HL-60 (cell line): ENCODE results near the gene RSPO1.

ENCODE experiments used
- DNase-seq, 2 experiments: peaks; one replicate each; pipeline ENCODE4 v3.0.0-alpha.2; 2010 to 2020; ENCODE audit warnings: low read depth in 1 of 2, low spot score in 1 of 2
- H3K27ac ChIP-seq: fragments of 250-450 bp; sonication (Bioruptor Pico); replicated peaks from 2 replicates; pipeline ENCODE4 v1.5.1; 2020; ENCODE audit warnings: mild to moderate bottlenecking, moderate library complexity
- H3K27me3 ChIP-seq: fragments of 250-450 bp; sonication (Bioruptor Pico); 2 replicates; pipeline ENCODE4 v1.5.1; 2021; ENCODE audit warnings: mild to moderate bottlenecking, moderate library complexity; ENCODE audit not compliant: insufficient read depth, poor library complexity, severe bottlenecking
- H3K4me3 ChIP-seq: replicated peaks from 2 replicates; pipeline ENCODE4 v1.5.1; 2011; ENCODE audit warnings: mild to moderate bottlenecking, control low read depth, low read length; ENCODE audit not compliant: insufficient read depth
- CTCF ChIP-seq: IDR thresholded peaks from one replicate; pipeline ENCODE4 v1.5.1; 2011; ENCODE audit warnings: low read length, control low read depth, inconsistent platforms; ENCODE audit not compliant: insufficient read depth
- GABPA ChIP-seq: IDR thresholded peaks from 2 replicates; pipeline ENCODE4 v1.6.1; 2012; ENCODE audit warnings: low read depth
- POLR2AphosphoS5 ChIP-seq: IDR thresholded peaks from 2 replicates; pipeline ENCODE4 v1.6.1; 2012; ENCODE audit warnings: low read depth
- REST ChIP-seq: IDR thresholded peaks from 2 replicates; pipeline ENCODE4 v1.6.1; 2012; ENCODE audit warnings: low read depth; ENCODE audit not compliant: insufficient replicate concordance
- SPI1 ChIP-seq: IDR thresholded peaks from 2 replicates; pipeline ENCODE4 v1.6.1; 2012; ENCODE audit warnings: low read depth, mild to moderate bottlenecking, borderline replicate concordance

RSPO1 gene

GRCh38 chr1:37633040-37633937 is 1.4 kb downstream of the RSPO1 start:
- no peak for DNase-seq
- Histone ChIP-seq H3K27me3 (peaks cover 86% of the 10 kb centered on the region), H3K27ac (no peak overlapping the region), H3K4me3 (no peak overlapping the region)
- TF ChIP-seq CTCF = no peak
- TF ChIP-seq SPI1 = no peak
- no peak for TF ChIP-seq POLR2AphosphoS5
- no peak for TF ChIP-seq GABPA
- TF ChIP-seq REST = no peak

GRCh38 chr1:37631036-37631435 is 3.7 kb downstream of the RSPO1 start:
- TF ChIP-seq CTCF (no peak), POLR2AphosphoS5 (no peak), REST (no peak), SPI1 (no peak), GABPA (no peak)
- no peak overlapping the region for H3K27ac ChIP-seq
- H3K4me3 ChIP-seq = no peak overlapping the region
- DNase-seq = no peak
- H3K27me3 ChIP-seq = peaks cover 74% of the 10 kb centered on the region

GRCh38 chr1:37630426-37631028 is 4.2 kb downstream of the RSPO1 start:
- no peak for DNase-seq
- H3K27me3 ChIP-seq = peaks cover 68% of the 10 kb centered on the region
- no peak for TF ChIP-seq SPI1
- no peak for TF ChIP-seq POLR2AphosphoS5
- TF ChIP-seq GABPA = no peak
- no peak for TF ChIP-seq CTCF
- TF ChIP-seq REST = no peak
- H3K27ac ChIP-seq = no peak overlapping the region
- H3K4me3 ChIP-seq = no peak overlapping the region
